ENCODE data around the gene ASB2.

Gene ASB2

GRCh38 chr14:93921001-93921806, 55.2 kb downstream of the ASB2 start:
- DNase-seq (ENCODE audit: low read depth) = no peak
- no peak overlapping the region for H3K4me3 ChIP-seq (ENCODE audit: low read depth, low read length)
- TF ChIP-seq CTCF (conservative IDR thresholded peaks at IDR 0.05; ENCODE audit: low read depth, low read length) = no peak

- no peak overlapping the region for H3K4me3 ChIP-seq (ENCODE audit: low read depth, low read length)
- no peak for DNase-seq (ENCODE audit: low read depth)
- TF ChIP-seq CTCF (conservative IDR thresholded peaks at IDR 0.05; ENCODE audit: low read depth, low read length) = no peak
These were observed 59.2 kb downstream of the ASB2 start for GRCh38 chr14:93917141-93917540.

DNA sequence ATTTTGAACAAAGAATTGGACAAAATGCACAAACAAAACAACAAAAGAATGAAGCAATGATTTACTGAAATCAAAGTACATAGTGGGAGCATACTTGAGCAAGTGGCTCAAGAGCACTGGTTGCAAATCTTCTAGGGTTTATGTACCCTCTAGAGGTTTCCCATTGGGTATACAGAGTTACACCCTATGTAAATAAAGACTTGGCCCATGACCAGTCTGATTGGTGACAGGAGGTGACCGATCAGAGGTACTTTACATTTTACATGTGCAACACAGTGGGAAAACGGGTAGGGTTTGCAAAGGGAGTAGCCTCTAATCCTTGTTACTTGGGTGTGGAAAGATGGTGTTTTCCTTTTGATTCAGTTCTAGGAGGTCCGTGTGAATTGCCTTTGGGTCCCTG, 59.9 kb downstream of the ASB2 start:
- no peak for DNase-seq (ENCODE audit: low read depth)
- TF ChIP-seq CTCF (conservative IDR thresholded peaks at IDR 0.05; ENCODE audit: low read depth, low read length) = no peak
- no peak overlapping the region for H3K4me3 ChIP-seq (ENCODE audit: low read depth, low read length)

DNA sequence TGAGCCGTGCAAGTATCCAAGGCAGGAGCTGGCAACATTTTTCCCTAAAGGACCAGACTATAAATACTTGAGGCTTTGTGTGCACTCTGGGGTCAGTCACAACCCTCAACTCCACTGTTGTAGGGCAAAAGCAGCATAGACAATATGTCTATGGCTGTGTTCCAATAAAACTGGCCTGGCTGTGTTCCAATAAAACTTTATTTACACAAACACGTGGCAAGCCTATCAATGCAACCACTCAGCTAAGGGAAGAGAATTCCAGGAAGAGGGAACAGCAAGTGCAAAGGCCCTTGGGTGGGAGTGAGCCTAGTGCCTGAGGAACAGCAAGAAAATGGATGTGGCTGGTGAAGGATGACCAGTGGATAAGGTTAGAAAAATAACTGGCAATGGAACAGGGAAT, 60.6 kb downstream of the ASB2 start:
- no peak for DNase-seq (ENCODE audit: low read depth)

GRCh38 chr14:93915070-93915705, 61.2 kb downstream of the ASB2 start:
- TF ChIP-seq CTCF (conservative IDR thresholded peaks at IDR 0.05; ENCODE audit: low read depth, low read length) = no peak
- H3K4me3 ChIP-seq (ENCODE audit: low read depth, low read length) = no peak overlapping the region
- no peak for DNase-seq (ENCODE audit: low read depth)

More for the DNA sequence above, 60.6 kb downstream of the ASB2 start:
- TF ChIP-seq CTCF (conservative IDR thresholded peaks at IDR 0.05; ENCODE audit: low read depth, low read length) = no peak
- H3K4me3 ChIP-seq (ENCODE audit: low read depth, low read length) = no peak overlapping the region

- H3K4me3 ChIP-seq (ENCODE audit: low read depth, low read length) = no peak overlapping the region
- no peak for TF ChIP-seq CTCF (conservative IDR thresholded peaks at IDR 0.05; ENCODE audit: low read depth, low read length)
- peak; percentile 10 for DNase-seq (ENCODE audit: low read depth)
These were observed 62.1 kb downstream of the ASB2 start for GRCh38 chr14:93914278-93914677.

All from choroid plexus epithelial cell (primary cell).